GM10266 (cell line): Measurements from ENCODE around the gene OMA1.

Experiments used
- DNase-seq: peaks from one replicate; pipeline ENCODE4 v3.0.0; 2012; ENCODE audit errors: extremely low spot score
- CTCF ChIP-seq: IDR thresholded peaks from 2 replicates; pipeline ENCODE4 v1.5.1; 2012; ENCODE audit warnings: mild to moderate bottlenecking, low read depth; ENCODE audit not compliant: control insufficient read depth, insufficient read depth; ENCODE audit errors: missing control alignments

Gene OMA1

GRCh38 chr1:58573705-58574591 lies 27.4 kb upstream of the OMA1 start:
- TF ChIP-seq CTCF: no peak
- DNase-seq: peak; percentile 80

GRCh38 chr1:58573138-58573537 lies 26.6 kb upstream of the OMA1 start:
- no peak for DNase-seq
- no peak for TF ChIP-seq CTCF

GRCh38 chr1:58572690-58573089 lies 26.2 kb upstream of the OMA1 start:
- DNase-seq: no peak
- no peak for TF ChIP-seq CTCF

GRCh38 chr1:58571616-58572015 lies 25.1 kb upstream of the OMA1 start:
- no peak for TF ChIP-seq CTCF
- no peak for DNase-seq

GRCh38 chr1:58570817-58571216 lies 24.3 kb upstream of the OMA1 start:
- no peak for DNase-seq
- no peak for TF ChIP-seq CTCF

- no peak for DNase-seq
- no peak for TF ChIP-seq CTCF
Observed at GRCh38 chr1:58570094-58570493, 23.6 kb upstream of the OMA1 start.

GRCh38 chr1:58568911-58569310 lies 22.4 kb upstream of the OMA1 start:
- DNase-seq: no peak

More at GRCh38 chr1:58568911-58569310, 22.4 kb upstream of the OMA1 start:
- no peak for TF ChIP-seq CTCF
